Endothelial cell of umbilical vein (primary cell): ENCODE measurements around the gene LRP1B. TPM values are rescaled to one million over a fixed set of nuclear protein-coding genes. Genes with fewer than 3 reads are reported as not detected.
A peak's percentile ranks its signal among the peaks of the same experiment; 100 is the strongest.

Experiments
- BruUV-seq: library from RNA; stranded (reverse); fragments of 400-500 nt; replicated peaks from 2 replicates; lab custom pipeline; 2021; lab: Mats Ljungman, UMichigan
- CTCF ChIA-PET: fragments of 300-600, 350-600 bp; sonication (Branson Sonifier 250); formaldehyde crosslinking; loops from one replicate; lab custom pipeline; 2021; ENCODE audit warnings: antibody characterized with exemption, inconsistent platforms; lab: Charles Lee
- POLR2A ChIA-PET: fragments of 300-600, 350-600 bp; sonication (Branson Sonifier 250); formaldehyde crosslinking; loops from one replicate; lab custom pipeline; 2021; ENCODE audit warnings: antibody characterized with exemption, inconsistent platforms; lab: Charles Lee
- DNase-seq: peaks from one replicate; pipeline ENCODE4 v3.0.0-alpha.2; 2011; ENCODE audit warnings: low read depth, low spot score
- FAIRE-seq: peaks from 2 replicates; lab custom pipeline; 2011; peaks lifted over from hg19 to GRCh38; lab: Jason Lieb, UNC
- H2AFZ ChIP-seq: 2 replicates; pipeline ENCODE4 v1.6.0; 2012; ENCODE audit warnings: low read depth, low read length, control low read depth, inconsistent platforms
- H3K27ac ChIP-seq: 2 replicates; pipeline ENCODE4 v1.5.1; 2011; ENCODE audit warnings: low read depth, mild to moderate bottlenecking, control low read depth, low read length, moderate library complexity; ENCODE audit not compliant: insufficient read depth
- H3K27me3 ChIP-seq, 2 experiments: 2 replicates each; pipeline versions ENCODE4 v1.6.0 to v1.6.1; 2011; ENCODE audit warnings: low read length in 2 of 2, mixed read lengths in 1 of 2; ENCODE audit not compliant: control insufficient read depth in 2 of 2, insufficient read depth in 2 of 2
- H3K36me3 ChIP-seq, 2 experiments: 2 replicates in 1 of 2; 3 replicates in 1 of 2; pipeline ENCODE4 v1.5.1; 2011; ENCODE audit warnings: low read length in 2 of 2, mild to moderate bottlenecking in 1 of 2, moderate library complexity in 1 of 2; ENCODE audit not compliant: control insufficient read depth in 2 of 2, insufficient read depth in 2 of 2; ENCODE audit errors: extremely low read depth in 1 of 2
- H3K4me1 ChIP-seq: 3 replicates; pipeline ENCODE4 v1.5.1; 2011; ENCODE audit warnings: mild to moderate bottlenecking, low read length; ENCODE audit not compliant: control insufficient read depth, insufficient read depth; ENCODE audit errors: extremely low read depth
- H3K4me2 ChIP-seq: 2 replicates; pipeline ENCODE4 v1.6.1; 2011; ENCODE audit warnings: low read length, control low read depth, mixed read lengths; ENCODE audit not compliant: insufficient read depth
- H3K4me3 ChIP-seq, 3 experiments: fragments of 200-600 bp in 1 of 3; sonication (generic), shearing (Covaris generic) in 1 of 3; replicated peaks in 1 of 3; 2 replicates each; pipeline ENCODE4 v1.5.1; 2011 to 2016; ENCODE audit warnings: control low read depth in 3 of 3, low read length in 3 of 3, mild to moderate bottlenecking in 2 of 3, inconsistent platforms in 1 of 3, low read depth in 1 of 3, moderate library complexity in 1 of 3; ENCODE audit not compliant: insufficient read depth in 1 of 3
- H3K79me2 ChIP-seq: 2 replicates; pipeline ENCODE4 v1.6.0; 2012; ENCODE audit warnings: low read length, inconsistent platforms; ENCODE audit not compliant: control insufficient read depth, insufficient read depth
- H3K9ac ChIP-seq: replicated peaks from 2 replicates; pipeline ENCODE3; 2011; ENCODE audit warnings: low read length, control low read depth; ENCODE audit not compliant: insufficient read depth; ENCODE audit errors: extremely low read depth
- H3K9me1 ChIP-seq: replicated peaks from 3 replicates; pipeline ENCODE4 v1.6.0; 2011; ENCODE audit warnings: mild to moderate bottlenecking, low read length; ENCODE audit not compliant: control insufficient read depth, insufficient read depth; ENCODE audit errors: extremely low read depth
- H3K9me3 ChIP-seq: replicated peaks from 2 replicates; pipeline ENCODE4 v1.5.1; 2012; ENCODE audit warnings: low read length, inconsistent platforms; ENCODE audit not compliant: control insufficient read depth, insufficient read depth
- H4K20me1 ChIP-seq: replicated peaks from 2 replicates; pipeline ENCODE3; 2011; ENCODE audit warnings: mild to moderate bottlenecking, low read length; ENCODE audit not compliant: control insufficient read depth, insufficient read depth; ENCODE audit errors: extremely low read depth
- CTCF ChIP-seq, 2 donors: IDR thresholded peaks; 1 replicate in 1 of 2; 2 replicates in 1 of 2; pipeline ENCODE4 v1.5.1; 2011; ENCODE audit warnings: low read length in 2 of 2, mild to moderate bottlenecking in 2 of 2, moderate library complexity in 2 of 2, control low read depth in 1 of 2, inconsistent platforms in 1 of 2, low read depth in 1 of 2; ENCODE audit not compliant: insufficient read depth in 1 of 2; ENCODE audit errors: extremely low read depth in 1 of 2
- EZH2 ChIP-seq: IDR thresholded peaks from 2 replicates; pipeline ENCODE4 v1.6.1; 2012; ENCODE audit warnings: borderline replicate concordance, low read depth, mild to moderate bottlenecking, moderate library complexity, low read length, inconsistent platforms; ENCODE audit not compliant: severe bottlenecking
- FOS ChIP-seq: IDR thresholded peaks from 2 replicates; pipeline ENCODE4 v1.6.1; 2011; ENCODE audit warnings: mild to moderate bottlenecking, low read length, moderate library complexity, borderline replicate concordance; ENCODE audit not compliant: insufficient read depth
- GATA2 ChIP-seq: IDR thresholded peaks from 2 replicates; pipeline ENCODE4 v1.7.0; 2011; ENCODE audit warnings: low read depth, mild to moderate bottlenecking, moderate library complexity, mixed read lengths, low read length; ENCODE audit not compliant: insufficient read length, insufficient read depth
- JUN ChIP-seq: IDR thresholded peaks from 2 replicates; pipeline ENCODE4 v1.6.1; 2011; ENCODE audit warnings: borderline replicate concordance, low read depth; ENCODE audit not compliant: insufficient read length, insufficient read depth
- MAX ChIP-seq: IDR thresholded peaks from 2 replicates; pipeline ENCODE4 v1.6.1; 2011; ENCODE audit not compliant: insufficient read depth, insufficient read length
- MYC ChIP-seq: IDR thresholded peaks from one replicate; pipeline ENCODE4 v1.6.1; 2011; ENCODE audit warnings: mild to moderate bottlenecking, low read depth, low read length
- dilution Hi-C: fragments of 300-500 bp; cut with MboI; formaldehyde crosslinking; loops from one replicate; pipeline ENCODE4 v1.15.0; 2019; ENCODE audit warnings: low sequenced_read_pairs; ENCODE audit not compliant: extremely low pct_ligation_motif_present
- intact Hi-C: fragments of 100-400 bp; cut with micrococcal nuclease; formaldehyde crosslinking; loops from one replicate; pipeline ENCODE4 v1.10.0; 2022
- polyA plus RNA-seq, 4 experiments: library from polyadenylated mRNA; depleted of rRNA in 3 of 4; stranded (reverse) in 3 of 4; unstranded in 1 of 4; fragments of >200 nt; gene quantifications; 2 replicates each; pipeline versions ENCODE4 v1.2.1 to v1.2.3, GENCODE V29; 2011 to 2012; ENCODE audit warnings: missing spikeins in 1 of 4
- total RNA-seq: library from RNA; stranded (reverse); gene quantifications from 2 replicates; pipeline ENCODE4 v1.2.3, GENCODE V29; 2021

Gene LRP1B
- total and polyA plus RNA-seq, 2 donors (not counting 3 experiments of a cell fraction or from before 2014, with no cell fraction given), result 0.03 to 0.07 TPM

DNA sequence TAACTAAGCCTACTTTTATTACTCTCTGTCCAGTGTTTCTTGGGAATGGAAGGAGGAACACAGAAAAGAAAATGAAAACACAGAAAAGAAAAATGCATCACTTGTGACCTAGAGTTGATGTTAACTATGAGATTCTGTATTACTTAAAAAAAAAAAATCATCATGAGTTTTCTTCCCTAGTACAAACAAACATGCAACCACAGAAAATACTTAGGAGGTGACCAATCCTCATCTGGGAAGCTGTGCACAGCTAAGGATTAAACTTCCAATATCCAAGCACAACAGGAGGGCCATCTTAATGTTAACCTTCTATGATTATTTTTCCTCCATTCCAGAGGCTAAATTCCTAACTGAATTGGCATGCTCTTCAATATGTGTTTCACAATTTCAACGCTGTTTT lies 1140.4 kb downstream of the LRP1B start:
- H3K79me2 ChIP-seq, result no peaks in the 10 kb centered on the region
- H3K9me1 ChIP-seq, result no peaks in the 10 kb centered on the region
- no peaks in the 10 kb centered on the region for H4K20me1 ChIP-seq
- H3K4me2 ChIP-seq, result no peak overlapping the region
- POLR2A ChIA-PET, result no interaction called here
- no peaks in the 10 kb centered on the region for H3K36me3 ChIP-seq
- H3K27me3 ChIP-seq, result no peaks in the 10 kb centered on the region
- CTCF ChIA-PET, result no interaction called here
- no peak for DNase-seq
- intact Hi-C loops (no loop called here), dilution Hi-C loops (no loop called here)
- no peak overlapping the region for H3K27ac ChIP-seq
- FAIRE-seq, result no peak
- H3K9ac ChIP-seq, result no peak overlapping the region
- H3K4me1 ChIP-seq, result peaks cover 10% of the 10 kb centered on the region
- H3K4me3 ChIP-seq, result no peak overlapping the region
- no TSS peak for BruUV-seq
- no peak overlapping the region for H2AFZ ChIP-seq
- no peaks in the 10 kb centered on the region for H3K9me3 ChIP-seq
- TF ChIP-seq EZH2, result no peak
- TF ChIP-seq FOS, result no peak
- no peak for TF ChIP-seq CTCF (IDR thresholded peaks at IDR 0.05; ENCODE audit: extremely low read depth in 1 of 2, insufficient read depth in 1 of 2, low read depth in 1 of 2, low read length in 2 of 2)
- TF ChIP-seq GATA2, result no peak
- no peak for TF ChIP-seq MAX

- peak overlapping the region; percentile 8 for H3K4me2 ChIP-seq
- no peak overlapping the region for H2AFZ ChIP-seq
- dilution Hi-C loops (no loop called here), intact Hi-C loops (no loop called here)
- H3K79me2 ChIP-seq, result no peaks in the 10 kb centered on the region
- H3K4me3 ChIP-seq, result no peak overlapping the region
- H3K27ac ChIP-seq, result no peak overlapping the region
- no peaks in the 10 kb centered on the region for H4K20me1 ChIP-seq
- TF ChIP-seq MYC (no peak), GATA2 (peak; percentile 61), JUN (peak; percentile 43), CTCF (IDR thresholded peaks at IDR 0.05; ENCODE audit: extremely low read depth in 1 of 2, insufficient read depth in 1 of 2, low read depth in 1 of 2, low read length in 2 of 2) (no peak), FOS (peak; percentile 85), EZH2 (no peak)
- ChIA-PET POLR2A (no interaction called here), CTCF (interaction anchor here (0.8 to 1.1 kb wide), 4 partner anchors 10 to 566 kb away, joined by 3 read pairs; no protein-coding TSS in a partner anchor)
- no peak overlapping the region for H3K9ac ChIP-seq
- no TSS peak for BruUV-seq
- no peaks in the 10 kb centered on the region for H3K36me3 ChIP-seq
- H3K27me3 ChIP-seq, result no peaks in the 10 kb centered on the region
- H3K9me3 ChIP-seq, result no peaks in the 10 kb centered on the region
- H3K4me1 ChIP-seq, result peaks cover 10% of the 10 kb centered on the region
- FAIRE-seq, result peak; percentile 50
- no peaks in the 10 kb centered on the region for H3K9me1 ChIP-seq
- DNase-seq, result peak; percentile 73
Observed at GRCh38 chr2:140988597-140988996, 1142.2 kb downstream of the LRP1B start.
